MM.1S (cell line): Measurements from ENCODE around the gene RNASEH1.

Source experiments
- DNase-seq: peaks from one replicate; pipeline ENCODE4 v3.0.0-alpha.2; 2015
- H2AFZ ChIP-seq: fragments of 300-600 bp; sonication (generic); 2 replicates; pipeline ENCODE4 v1.6.0; 2016; ENCODE audit warnings: antibody characterized with exemption, low read length
- H3F3A ChIP-seq: fragments of 300-600 bp; sonication (generic); 2 replicates; pipeline ENCODE4 v1.6.1; 2016; ENCODE audit warnings: mild to moderate bottlenecking, antibody characterized with exemption, low read length, moderate library complexity, mixed read lengths; ENCODE audit not compliant: insufficient read depth
- H3K27ac ChIP-seq: fragments of 300-600 bp; sonication (generic); 2 replicates; pipeline ENCODE4 v1.5.1; 2016; ENCODE audit warnings: mild to moderate bottlenecking, low read length
- H3K27me3 ChIP-seq: fragments of 300-600 bp; sonication (generic); replicated peaks from 2 replicates; pipeline ENCODE4 v1.6.0; 2016; ENCODE audit warnings: low read length; ENCODE audit not compliant: insufficient read depth
- H3K36me3 ChIP-seq: fragments of 300-600 bp; sonication (generic); replicated peaks from 2 replicates; pipeline ENCODE4 v1.6.1; 2016; ENCODE audit warnings: mild to moderate bottlenecking, low read length, mixed read lengths; ENCODE audit not compliant: insufficient read depth
- H3K4me1 ChIP-seq: fragments of 300-600 bp; sonication (generic); 2 replicates; pipeline ENCODE4 v1.6.1; 2016; ENCODE audit warnings: low read length, mixed read lengths
- H3K4me2 ChIP-seq: fragments of 300-600 bp; sonication (generic); 2 replicates; pipeline ENCODE4 v1.6.0; 2016; ENCODE audit warnings: low read depth, low read length
- H3K4me3 ChIP-seq: fragments of 300-600 bp; sonication (generic); 2 replicates; pipeline ENCODE4 v1.5.1; 2016; ENCODE audit warnings: low read length, mixed read lengths
- H3K79me2 ChIP-seq: fragments of 300-600 bp; sonication (generic); 2 replicates; pipeline ENCODE4 v1.6.1; 2016; ENCODE audit warnings: mixed run types, low read length, mixed read lengths
- H3K9ac ChIP-seq: fragments of 300-600 bp; sonication (generic); 2 replicates; pipeline ENCODE4 v1.6.1; 2016; ENCODE audit warnings: low read length, mixed read lengths
- H3K9me2 ChIP-seq: fragments of 300-600 bp; sonication (generic); replicated peaks from 2 replicates; pipeline ENCODE4 v1.6.1; 2016; ENCODE audit warnings: mild to moderate bottlenecking, low read length, mixed read lengths; ENCODE audit not compliant: insufficient read depth
- H3K9me3 ChIP-seq: fragments of 300-600 bp; sonication (generic); replicated peaks from 2 replicates; pipeline ENCODE4 v1.6.1; 2016; ENCODE audit warnings: mild to moderate bottlenecking, low read length, mixed read lengths; ENCODE audit not compliant: insufficient read depth
- H4K20me1 ChIP-seq: fragments of 300-600 bp; sonication (generic); 2 replicates; pipeline ENCODE4 v1.6.1; 2016; ENCODE audit warnings: mild to moderate bottlenecking, low read length, moderate library complexity, mixed read lengths; ENCODE audit not compliant: insufficient read depth
- CTCF ChIP-seq: fragments of 300-600 bp; sonication (generic); IDR thresholded peaks from 2 replicates; pipeline ENCODE4 v1.5.1; 2016; ENCODE audit warnings: antibody characterized with exemption, low read length, mixed read lengths
- EZH2 ChIP-seq: fragments of 300-600 bp; sonication (generic); optimal IDR thresholded peaks from 2 replicates; pipeline ENCODE3; 2017; ENCODE audit warnings: low read depth, mild to moderate bottlenecking, antibody characterized with exemption, low read length, mixed read lengths
- EZH2phosphoT487 ChIP-seq: fragments of 300-600 bp; sonication (generic); IDR thresholded peaks from 2 replicates; pipeline ENCODE4 v1.6.1; 2018; ENCODE audit warnings: antibody characterized with exemption, low read length

RNASEH1 gene

GRCh38 chr2:3519255-3520205 is 38.6 kb downstream of the RNASEH1 start, which contains the start of gene ADI1:
Gene ADI1, minus strand, starts transcription at chr2:3519531. Its CDS starts 44 bp downstream, at chr2:3519487.
- Histone ChIP-seq H3F3A (no peaks in the 10 kb centered on the region), H3K9me2 (no peaks in the 10 kb centered on the region), H3K27me3 (no peaks in the 10 kb centered on the region), H3K4me1 (peaks cover 10% of the 10 kb centered on the region), H3K9me3 (no peaks in the 10 kb centered on the region), H3K4me2 (peak within 1 kb of the TSS; percentile 93), H3K27ac (peak within 1 kb of the TSS; percentile 91), H3K36me3 (no peaks in the 10 kb centered on the region), H3K79me2 (peaks cover 28% of the 10 kb centered on the region), H3K4me3 (peak within 1 kb of the TSS; percentile 75), H2AFZ (peak within 1 kb of the TSS; percentile 87), H4K20me1 (no peaks in the 10 kb centered on the region), H3K9ac (peak within 1 kb of the TSS; percentile 95)
- no peak for TF ChIP-seq CTCF
- TF ChIP-seq EZH2 = no peak
- peak; percentile 86 for DNase-seq

DNA sequence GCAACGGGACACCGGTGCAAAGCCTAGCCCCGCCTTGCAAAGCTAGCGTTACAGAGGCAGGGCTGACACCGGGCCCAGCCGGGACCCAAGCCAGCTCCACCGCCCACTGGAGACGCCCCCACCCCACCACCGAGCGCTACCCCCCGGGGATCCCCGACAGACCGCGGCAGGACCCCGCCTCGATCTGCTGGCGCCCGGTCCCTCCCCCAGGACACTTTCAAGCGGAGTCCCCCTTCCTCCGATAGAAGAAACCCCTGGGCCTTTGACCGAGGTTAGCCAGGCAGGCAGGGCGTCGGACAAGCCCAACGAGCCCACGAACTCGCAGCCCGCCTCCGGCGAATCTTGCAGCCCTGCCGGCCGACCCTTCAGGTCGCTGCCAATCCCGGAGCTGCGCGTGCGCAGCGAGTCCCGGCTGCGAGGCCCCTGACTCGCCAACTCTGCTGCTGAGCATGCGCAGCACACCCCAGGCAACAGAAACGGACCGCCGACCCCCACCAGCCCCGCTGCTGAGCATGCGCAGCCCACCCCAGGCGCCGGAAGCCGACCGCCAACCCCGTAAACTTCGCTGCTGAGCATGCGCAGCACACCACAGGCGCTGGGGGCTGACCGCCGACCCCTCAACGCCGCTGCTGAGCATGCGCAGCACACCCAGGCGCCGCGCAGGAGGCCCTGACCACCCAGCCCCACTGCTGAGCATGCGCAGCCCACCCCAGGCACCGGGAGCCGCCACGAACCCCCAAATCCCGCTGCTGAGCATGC is 39.5 kb downstream of the RNASEH1 start:
- TF ChIP-seq CTCF (no peak), EZH2phosphoT487 (no peak), EZH2 (no peak)
- H3K27ac ChIP-seq = peak overlapping the region; percentile 91
- H3K4me1 ChIP-seq = peaks cover 19% of the 10 kb centered on the region
- H3K9me3 ChIP-seq = no peaks in the 10 kb centered on the region
- no peaks in the 10 kb centered on the region for H3K27me3 ChIP-seq
- H2AFZ ChIP-seq = peak overlapping the region; percentile 87
- no peaks in the 10 kb centered on the region for H3K9me2 ChIP-seq
- H3K9ac ChIP-seq = peak overlapping the region; percentile 95
- DNase-seq = peak; percentile 96
- H4K20me1 ChIP-seq = no peaks in the 10 kb centered on the region
- 0 out of 2 replicates have a peak, but pooled peaks cover 3% of the 10 kb centered on the region for H3K36me3 ChIP-seq
- peak overlapping the region; percentile 93 for H3K4me2 ChIP-seq
- peak overlapping the region; percentile 75 for H3K4me3 ChIP-seq
- H3K79me2 ChIP-seq = peaks cover 28% of the 10 kb centered on the region
- no peaks in the 10 kb centered on the region for H3F3A ChIP-seq

DNA sequence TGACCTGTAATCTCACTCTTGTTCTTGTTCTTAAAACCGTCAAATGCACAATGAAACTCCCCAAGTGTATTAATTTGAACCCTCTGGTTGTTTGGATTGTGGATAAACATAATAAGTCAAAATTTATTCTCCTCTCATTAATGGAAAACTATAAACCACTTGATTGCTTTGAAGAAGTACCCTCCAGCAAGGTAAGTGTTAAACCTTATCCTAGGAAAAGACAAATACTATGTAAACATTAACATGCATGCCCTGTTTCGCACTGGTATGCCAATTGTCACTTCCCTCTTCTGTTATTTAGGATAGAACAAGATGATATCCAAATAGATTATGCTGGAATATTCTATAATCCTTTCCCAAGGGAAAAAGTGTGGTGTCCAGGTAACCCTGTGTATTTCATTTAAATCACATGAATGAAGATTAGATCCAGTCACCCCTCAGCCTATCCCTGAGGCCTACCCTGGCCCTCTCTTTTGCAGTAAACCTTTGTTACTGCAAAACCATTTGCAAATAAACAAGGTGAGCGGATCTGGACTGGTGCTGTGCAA is 40.1 kb downstream of the RNASEH1 start:
- Histone ChIP-seq H3K36me3 (0 out of 2 replicates have a peak, but pooled peaks cover 5% of the 10 kb centered on the region), H3K9me2 (no peaks in the 10 kb centered on the region), H2AFZ (peak overlapping the region; percentile 62), H3K79me2 (peaks cover 28% of the 10 kb centered on the region), H3F3A (no peaks in the 10 kb centered on the region), H3K4me2 (peak overlapping the region; percentile 89), H3K9ac (peak overlapping the region; percentile 95), H4K20me1 (no peaks in the 10 kb centered on the region), H3K4me3 (peak overlapping the region; percentile 75), H3K27ac (peak overlapping the region; percentile 91; the same call in 1 of the 2 replicates), H3K27me3 (no peaks in the 10 kb centered on the region), H3K4me1 (peaks cover 23% of the 10 kb centered on the region), H3K9me3 (no peaks in the 10 kb centered on the region)
- no peak for TF ChIP-seq CTCF
- TF ChIP-seq EZH2 = no peak
- no peak for TF ChIP-seq EZH2phosphoT487
- no peak for DNase-seq
